Muscle of leg (tissue), 11 donors: ENCODE measurements around the gene PTPRT. TPM values are rescaled to one million over a fixed set of nuclear protein-coding genes. Genes with fewer than 3 reads are reported as not detected.
"Not testable (repeated sequence)": the region's sequence is repeated elsewhere in the genome, so short reads cannot be mapped to it uniquely, and the experiment has no call there.

Experiments
- DNase-seq: peaks from one replicate; pipeline ENCODE4 v3.0.0; 2013
- H3K27ac ChIP-seq: one replicate; pipeline ENCODE4 v1.5.1; 2013; ENCODE audit warnings: mild to moderate bottlenecking, low read length, control low read depth
- H3K27me3 ChIP-seq: one replicate; pipeline ENCODE4 v1.6.1; 2013; ENCODE audit warnings: low read length; ENCODE audit not compliant: control insufficient read depth, insufficient read depth
- H3K36me3 ChIP-seq: one replicate; pipeline ENCODE4 v1.6.1; 2013; ENCODE audit warnings: low read length; ENCODE audit not compliant: control insufficient read depth, insufficient read depth
- H3K4me1 ChIP-seq: one replicate; pipeline ENCODE4 v1.6.1; 2013; ENCODE audit warnings: low read length; ENCODE audit not compliant: control insufficient read depth, insufficient read depth
- H3K4me3 ChIP-seq: one replicate; pipeline ENCODE4 v1.5.1; 2013; ENCODE audit warnings: low read length, control low read depth
- H3K9me3 ChIP-seq: replicated peaks from 2 replicates; pipeline ENCODE4 v1.6.1; 2013; ENCODE audit warnings: low read depth, low read length; ENCODE audit not compliant: control insufficient read depth
- WGBS: methylation state at CpG from one replicate; pipeline ENCODE4 v1.1.5; 2013; ENCODE audit warnings: missing lambda C conversion rate; ENCODE audit not compliant: insufficient coverage; 5-methylcytosine and 5-hydroxymethylcytosine counted together
- polyA plus RNA-seq, 8 donors: library from polyadenylated mRNA; unstranded; fragments of 120-200 nt; gene quantifications; one replicate each; pipeline versions ENCODE4 v1.2.1 to v1.2.3, GENCODE V29; 2013; ENCODE audit warnings: inconsistent platforms in 1 of 8, low replicate concordance in 1 of 8; ENCODE audit not compliant: insufficient read length in 8 of 8, insufficient read depth in 1 of 8
- total RNA-seq: library from RNA; stranded (reverse); fragments of 120-200 nt; gene quantifications from one replicate; pipeline ENCODE4 v1.2.4, GENCODE V29; 2013

The PTPRT gene
- total and polyA plus RNA-seq, 9 donors, result 0.10 to 0.94 (median 0.51) TPM

- H3K4me3 ChIP-seq, result no peak overlapping the region
- H3K27me3 ChIP-seq, result peaks cover 2% of the 10 kb centered on the region
- WGBS, result 67% methylated on average over 1 of the region's 1 CpG
- H3K36me3 ChIP-seq, result no peaks in the 10 kb centered on the region
- no peak overlapping the region for H3K27ac ChIP-seq
- H3K9me3 ChIP-seq, result no peaks in the 10 kb centered on the region
- H3K4me1 ChIP-seq, result no peaks in the 10 kb centered on the region
- DNase-seq, result no peak
These were observed 22.7 kb downstream of the PTPRT start for GRCh38 chr20:43167021-43167420.

GRCh38 chr20:43165611-43166010 lies 24.1 kb downstream of the PTPRT start:
- no peaks in the 10 kb centered on the region for H3K27me3 ChIP-seq
- no peaks in the 10 kb centered on the region for H3K9me3 ChIP-seq
- WGBS, result 86% methylated on average over 6 of the region's 6 CpGs

GRCh38 chr20:43164736-43165135 lies 25.0 kb downstream of the PTPRT start:
- H3K27me3 ChIP-seq, H3K4me3 ChIP-seq, H3K36me3 ChIP-seq, H3K9me3 ChIP-seq, H3K27ac ChIP-seq, H3K4me1 ChIP-seq: not testable (repeated sequence)
- peak; percentile 83 for DNase-seq
- WGBS, result no CpG with 5 or more reads among the region's 1 CpG

More at GRCh38 chr20:43165611-43166010, 24.1 kb downstream of the PTPRT start:
- Histone ChIP-seq H3K4me3 (no peak overlapping the region), H3K27ac (no peak overlapping the region), H3K36me3 (no peaks in the 10 kb centered on the region), H3K4me1 (peaks cover 6% of the 10 kb centered on the region)
- no peak for DNase-seq

- no peaks in the 10 kb centered on the region for H3K9me3 ChIP-seq
- no peak overlapping the region for H3K27ac ChIP-seq
- DNase-seq, result peak; percentile 49
- H3K36me3 ChIP-seq, result no peaks in the 10 kb centered on the region
- H3K4me1 ChIP-seq, result peaks cover 7% of the 10 kb centered on the region
- H3K4me3 ChIP-seq, result no peak overlapping the region
- H3K27me3 ChIP-seq, result no peaks in the 10 kb centered on the region
- WGBS, result no CpG with 5 or more reads among the region's 6 CpGs
These were observed 28.0 kb downstream of the PTPRT start for GRCh38 chr20:43161716-43162115.

GRCh38 chr20:43160941-43161340 lies 28.8 kb downstream of the PTPRT start:
- 83% methylated on average over 2 of the region's 6 CpGs for WGBS
- no peak overlapping the region for H3K27ac ChIP-seq
- H3K4me3 ChIP-seq, result no peak overlapping the region
- no peaks in the 10 kb centered on the region for H3K36me3 ChIP-seq
- DNase-seq, result peak; percentile 87
- H3K27me3 ChIP-seq, result no peaks in the 10 kb centered on the region
- no peaks in the 10 kb centered on the region for H3K9me3 ChIP-seq
- H3K4me1 ChIP-seq, result peaks cover 7% of the 10 kb centered on the region

GRCh38 chr20:43159994-43160393 lies 29.7 kb downstream of the PTPRT start:
- H3K4me1 ChIP-seq, result peaks cover 7% of the 10 kb centered on the region
- no peaks in the 10 kb centered on the region for H3K36me3 ChIP-seq
- no peaks in the 10 kb centered on the region for H3K9me3 ChIP-seq
- no peak overlapping the region for H3K4me3 ChIP-seq
- H3K27ac ChIP-seq, result no peak overlapping the region
- no peaks in the 10 kb centered on the region for H3K27me3 ChIP-seq
- 93% methylated on average over 3 of the region's 9 CpGs for WGBS
- no peak for DNase-seq

GRCh38 chr20:43155366-43156100 lies 34.2 kb downstream of the PTPRT start:
- no CpG with 5 or more reads among the region's 4 CpGs for WGBS
- Histone ChIP-seq H3K27me3 (no peaks in the 10 kb centered on the region), H3K4me3 (no peak overlapping the region)

GRCh38 chr20:43151901-43152300 lies 37.8 kb downstream of the PTPRT start:
- WGBS, result no CpG with 5 or more reads among the region's 2 CpGs
- H3K36me3 ChIP-seq, result no peaks in the 10 kb centered on the region
- peak; percentile 95 for DNase-seq

More at GRCh38 chr20:43155366-43156100, 34.2 kb downstream of the PTPRT start:
- no peaks in the 10 kb centered on the region for H3K36me3 ChIP-seq
- no peak overlapping the region for H3K27ac ChIP-seq
- DNase-seq, result no peak
- H3K9me3 ChIP-seq, result no peaks in the 10 kb centered on the region
- peaks cover under 1% of the 10 kb centered on the region for H3K4me1 ChIP-seq

GRCh38 chr20:43151256-43151655 lies 38.5 kb downstream of the PTPRT start:
- WGBS, result no CpG with 5 or more reads among the region's 2 CpGs

More at GRCh38 chr20:43151901-43152300, 37.8 kb downstream of the PTPRT start:
- Histone ChIP-seq H3K27me3 (no peaks in the 10 kb centered on the region), H3K9me3 (no peaks in the 10 kb centered on the region), H3K4me1 (no peaks in the 10 kb centered on the region), H3K27ac (peak overlapping the region; percentile 56), H3K4me3 (no peak overlapping the region)

GRCh38 chr20:43140726-43141125 lies 49.0 kb downstream of the PTPRT start:
- 17% methylated on average over 1 of the region's 2 CpGs for WGBS
- no peak overlapping the region for H3K4me3 ChIP-seq

More at GRCh38 chr20:43151256-43151655, 38.5 kb downstream of the PTPRT start:
- Histone ChIP-seq H3K4me1 (no peaks in the 10 kb centered on the region), H3K9me3 (no peaks in the 10 kb centered on the region), H3K27ac (no peak overlapping the region), H3K27me3 (no peaks in the 10 kb centered on the region), H3K36me3 (no peaks in the 10 kb centered on the region), H3K4me3 (no peak overlapping the region)
- DNase-seq, result peak; percentile 62

More at GRCh38 chr20:43140726-43141125, 49.0 kb downstream of the PTPRT start:
- Histone ChIP-seq H3K36me3 (no peaks in the 10 kb centered on the region), H3K27ac (no peak overlapping the region), H3K27me3 (peaks cover 2% of the 10 kb centered on the region), H3K4me1 (no peaks in the 10 kb centered on the region), H3K9me3 (no peaks in the 10 kb centered on the region)
- peak; percentile 66 for DNase-seq
